GM19395 (cell line): ENCODE results near the gene PHF23.
"Not testable (repeated sequence)": the region's sequence is repeated elsewhere in the genome, so short reads cannot be mapped to it uniquely, and the experiment has no call there.

ENCODE experiments used
- ATAC-seq: cut with Tn5 transposase; IDR thresholded peaks from one replicate; pipeline ENCODE4 v1.9.1; 2021; ENCODE audit warnings: mild to moderate bottlenecking, moderate library complexity; ENCODE audit not compliant: unreplicated experiment

PHF23 gene

DNA sequence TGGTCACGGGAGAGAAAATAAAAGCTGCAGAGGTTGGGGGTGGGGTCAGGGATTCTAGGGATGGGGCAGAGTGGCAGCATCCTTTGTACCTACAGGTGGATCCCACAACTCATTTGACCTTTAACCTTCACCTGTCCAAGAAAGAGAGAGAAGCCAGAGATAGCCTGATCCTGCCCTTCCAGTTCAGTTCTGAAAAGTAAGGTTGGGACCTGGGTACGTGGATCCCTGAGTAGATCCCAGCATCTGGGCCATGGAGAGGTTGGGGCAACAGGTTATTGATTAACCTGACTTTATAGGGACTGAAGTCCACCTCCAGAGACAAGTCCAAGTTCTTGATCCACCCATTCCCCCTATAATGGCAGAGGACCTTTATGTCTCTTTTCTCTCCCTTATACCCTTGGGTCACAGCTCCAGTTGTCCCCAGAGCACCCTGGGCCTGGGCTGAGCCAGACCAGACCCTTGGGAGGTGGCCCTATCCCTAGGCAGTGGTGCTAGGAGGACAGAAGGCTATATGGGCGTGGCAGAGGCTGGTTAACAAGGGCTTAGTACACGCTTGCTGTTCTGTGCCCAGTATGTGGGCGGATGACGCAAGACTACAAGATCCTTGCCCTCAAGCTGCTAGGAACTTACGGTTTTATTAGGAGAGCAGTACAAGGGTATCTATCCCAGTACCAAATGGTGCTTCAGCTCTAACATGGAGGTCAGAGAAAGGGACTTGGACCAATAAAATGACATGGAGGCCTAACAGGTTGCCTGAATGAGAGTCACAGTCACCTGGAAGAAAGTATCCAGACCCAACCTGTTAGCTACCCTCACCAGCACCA, 19.7 kb upstream of the PHF23 start:
- ATAC-seq, result no peak

DNA sequence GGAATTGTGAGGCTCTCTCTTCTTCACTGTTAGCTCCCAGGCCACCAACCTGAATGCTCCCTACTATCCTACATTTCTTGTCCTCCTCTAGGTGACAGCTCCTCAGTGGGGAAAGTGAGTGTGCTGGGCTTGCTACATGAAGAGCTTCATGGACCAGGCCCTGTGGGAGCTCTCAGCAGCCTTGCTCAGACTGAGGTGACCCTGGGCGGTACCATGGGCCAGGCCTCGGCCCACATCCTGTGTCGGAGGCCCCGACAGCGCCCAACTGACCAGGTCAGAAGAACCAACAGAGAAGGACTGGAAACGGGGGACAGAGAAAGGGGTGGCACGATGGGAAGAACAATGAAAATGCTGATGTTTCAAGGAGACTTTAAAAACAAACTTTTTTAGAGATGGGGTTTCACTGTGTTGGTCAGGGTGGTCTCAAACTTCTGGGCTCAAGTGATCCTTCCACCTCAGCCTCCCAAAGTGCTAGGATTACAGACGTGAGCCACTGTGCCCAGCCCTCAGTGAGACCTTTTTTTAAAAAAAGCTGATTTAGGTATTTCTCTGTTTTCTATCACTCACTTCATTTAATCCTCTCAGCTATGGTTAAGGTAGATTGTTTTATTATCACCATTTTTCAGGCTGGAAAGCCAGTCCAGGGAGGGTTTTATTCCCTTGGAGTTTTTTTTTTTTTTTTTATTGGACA, 17.7 kb upstream of the PHF23 start:
- no peak for ATAC-seq

DNA sequence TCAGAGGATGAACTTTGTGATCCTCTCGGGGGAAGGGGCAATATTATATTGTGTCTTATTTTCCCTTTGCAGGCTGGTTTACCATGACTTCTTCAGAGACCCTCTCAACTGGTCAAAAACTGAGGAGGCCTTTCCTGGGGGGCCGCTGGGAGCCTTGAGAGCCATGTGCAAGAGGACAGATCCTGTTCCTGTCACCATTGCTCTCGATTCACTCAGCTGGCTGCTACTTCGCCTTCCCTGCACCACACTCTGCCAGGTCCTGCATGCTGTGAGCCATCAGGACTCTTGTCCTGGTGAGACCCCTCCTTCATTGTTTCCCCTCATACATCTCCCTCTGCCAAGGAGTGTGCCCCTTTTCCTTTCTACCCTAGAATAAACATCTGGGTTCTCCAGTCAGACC, 15.3 kb upstream of the PHF23 start:
- no peak for ATAC-seq

DNA sequence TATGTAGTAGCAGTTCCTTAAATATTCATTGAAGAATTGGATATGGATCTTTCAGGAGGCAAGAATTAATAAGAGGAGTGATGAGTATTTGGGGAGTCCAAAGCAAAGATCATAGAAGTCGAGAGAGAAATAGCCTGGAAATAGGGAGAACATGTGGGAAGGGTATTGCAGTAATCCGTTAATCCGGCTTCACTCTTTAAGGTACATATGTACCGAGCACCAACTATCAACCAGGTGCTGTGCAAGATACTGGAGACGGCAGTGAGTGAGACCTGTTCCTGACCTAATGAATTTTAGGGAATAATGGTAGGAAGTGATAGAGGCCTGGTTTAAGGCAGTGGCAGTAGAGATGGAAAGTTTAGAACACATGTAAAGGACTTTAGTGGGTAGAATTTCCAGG, 13.8 kb upstream of the PHF23 start:
- ATAC-seq, result no peak

DNA sequence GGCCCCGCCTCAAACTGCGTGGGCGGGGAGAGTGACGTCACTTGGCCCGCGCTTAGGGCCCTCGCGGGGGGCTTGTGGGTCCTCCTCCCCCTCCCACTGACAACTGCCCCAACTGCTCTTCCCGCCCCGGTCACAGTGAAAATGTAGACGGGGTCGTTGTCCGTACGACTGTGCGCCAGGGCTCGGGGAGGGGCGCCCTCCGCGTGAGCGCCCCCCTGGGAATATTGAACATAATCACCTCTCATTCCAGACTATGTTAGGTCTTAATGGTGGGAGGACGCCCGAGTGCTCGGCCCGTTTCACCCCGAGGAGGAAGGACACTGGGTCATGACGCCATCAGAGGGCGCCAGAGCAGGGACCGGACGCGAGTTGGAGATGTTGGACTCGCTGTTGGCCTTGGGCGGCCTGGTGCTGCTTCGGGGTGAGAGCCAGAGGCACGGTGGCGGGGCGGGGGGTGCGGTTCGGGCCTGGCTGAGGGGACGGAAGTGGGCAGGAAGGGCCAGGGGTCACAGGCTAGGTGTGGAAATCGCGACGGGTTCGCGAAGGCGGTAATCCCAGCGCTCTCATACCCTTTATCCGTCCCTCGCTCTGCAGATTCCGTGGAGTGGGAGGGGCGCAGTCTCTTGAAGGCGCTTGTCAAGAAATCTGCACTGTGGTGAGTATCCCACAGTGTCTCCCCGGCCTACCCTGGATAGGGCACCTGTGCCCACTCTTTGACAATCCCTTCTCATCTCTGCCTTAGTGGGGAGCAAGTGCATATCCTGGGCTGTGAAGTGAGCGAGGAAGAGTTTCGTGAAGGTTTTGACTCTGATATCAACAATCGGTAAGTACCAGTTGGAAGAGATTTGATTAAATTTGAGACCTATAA, 13.2 kb upstream of the PHF23 start, which contains the start of gene ELP5:
Gene ELP5, plus strand, starts transcription at position 40 of the 868 bp plus-strand sequence. Its CDS starts 336 bp downstream, at position 376.
- ATAC-seq, result peak; percentile 50

DNA sequence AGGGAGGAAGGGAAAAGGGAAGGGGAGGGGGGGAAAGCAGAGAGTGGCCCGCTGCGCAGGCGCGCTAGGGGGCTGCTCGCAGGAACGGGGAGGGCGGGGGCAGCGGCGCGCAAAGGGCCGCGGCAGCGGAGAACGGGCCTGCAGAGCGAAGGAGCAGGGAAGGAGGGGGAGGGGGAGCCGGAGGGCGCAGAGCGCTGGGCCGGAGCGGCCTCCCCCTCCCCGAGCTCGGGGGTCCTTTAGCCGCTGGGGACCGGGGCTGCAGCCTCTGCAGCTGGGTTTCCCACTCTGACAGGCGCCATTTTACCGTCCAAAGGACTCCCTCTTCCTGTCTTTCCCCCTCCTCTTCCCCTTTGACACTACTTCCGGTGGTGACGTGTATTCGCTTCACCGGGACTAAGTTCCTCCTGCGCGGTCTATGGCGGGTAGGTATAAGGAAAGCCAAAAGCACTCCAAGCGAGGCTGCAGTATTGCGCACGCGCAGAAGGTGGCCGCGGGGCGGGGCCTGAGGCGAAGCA, 12.5 kb upstream of the PHF23 start, which contains the start of gene CTDNEP1:
Gene CTDNEP1, minus strand, starts transcription at position 74 of the 515 bp plus-strand sequence. CDS start 438 bp downstream, outside the sequence.
- peak; percentile 90 for ATAC-seq

DNA sequence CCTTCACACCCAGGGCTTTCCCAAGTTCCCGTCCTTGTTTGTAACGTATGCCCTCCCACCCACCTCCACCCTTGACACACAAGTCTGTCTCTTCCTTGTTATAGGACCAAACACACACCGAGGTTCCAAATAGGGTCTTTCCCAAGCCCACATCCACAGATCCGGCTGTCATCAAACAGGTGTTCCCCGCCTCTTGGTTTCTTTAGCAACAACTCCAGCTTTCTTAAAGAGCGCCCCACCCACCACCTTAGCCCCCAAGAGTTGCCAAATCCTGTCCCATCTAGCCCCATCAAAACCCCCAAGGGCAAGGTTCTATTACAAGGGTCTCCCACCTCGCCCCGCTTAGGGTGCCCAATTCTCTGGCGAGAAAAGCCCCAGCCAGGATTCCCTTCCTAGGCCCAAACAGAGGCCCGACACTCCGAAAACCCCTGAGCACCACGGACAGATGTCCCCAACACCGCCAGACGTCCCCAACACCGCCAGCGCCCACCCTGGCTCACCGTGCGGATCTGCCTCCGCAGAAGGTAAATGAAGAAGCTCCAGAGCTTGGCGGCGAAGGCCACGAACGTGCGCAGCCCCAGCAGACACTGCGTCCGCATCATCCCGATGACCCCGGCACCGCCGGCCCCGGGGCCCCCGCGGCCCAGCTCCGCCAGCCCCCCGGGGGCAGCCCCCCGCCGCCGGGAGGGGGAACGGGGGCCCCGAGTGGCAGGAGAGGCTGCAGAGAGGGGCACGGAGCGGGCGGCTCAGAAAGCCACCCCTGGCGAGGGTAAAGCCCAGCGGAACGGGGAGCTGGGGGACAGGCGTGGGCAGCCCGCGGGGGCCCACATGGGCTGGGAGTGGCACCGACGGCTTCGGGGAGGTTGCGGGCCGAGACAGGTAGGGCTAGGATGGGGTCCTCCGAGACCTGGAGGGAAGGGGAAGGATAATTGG, 11.7 kb upstream of the PHF23 start:
- no peak for ATAC-seq

DNA sequence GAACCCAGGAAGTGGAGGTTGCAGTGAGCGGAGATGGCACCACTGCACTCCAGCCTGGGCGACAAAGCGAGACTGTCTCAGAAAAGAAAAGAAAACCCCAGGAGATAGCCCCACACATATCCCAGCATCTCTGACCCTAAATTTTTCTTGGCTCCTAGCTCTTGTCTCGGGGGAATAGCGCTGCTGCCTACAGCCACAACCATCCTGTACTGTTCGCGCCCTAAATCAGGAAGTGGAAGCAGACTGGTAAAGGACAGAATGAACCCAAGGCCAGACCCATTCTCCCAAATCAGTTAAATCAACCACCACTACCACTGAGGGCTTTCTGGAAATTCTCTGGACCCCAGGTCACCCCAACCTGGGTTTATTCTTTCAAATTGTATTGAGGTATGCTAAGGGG, 10.6 kb upstream of the PHF23 start:
- no peak for ATAC-seq

DNA sequence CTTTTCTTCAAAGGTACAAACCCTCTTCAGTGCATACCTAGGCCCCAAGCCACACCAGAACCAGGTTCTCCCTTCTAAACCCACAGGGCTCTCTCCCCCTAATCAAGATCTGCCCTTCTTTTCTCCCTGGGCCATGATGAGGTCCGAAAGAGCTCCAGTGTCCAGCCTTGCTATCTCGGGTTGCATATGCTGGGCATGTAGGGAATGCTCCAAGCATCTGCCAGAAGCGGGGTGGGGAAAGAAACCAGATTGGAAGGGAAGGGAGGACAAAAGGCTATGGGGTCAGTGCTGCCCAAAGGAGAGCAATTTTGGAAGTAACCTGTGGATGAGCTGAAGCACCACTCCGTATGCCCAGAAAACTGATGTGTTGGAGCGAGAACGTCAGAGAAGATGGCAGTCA, 10.0 kb upstream of the PHF23 start:
- no peak for ATAC-seq

DNA sequence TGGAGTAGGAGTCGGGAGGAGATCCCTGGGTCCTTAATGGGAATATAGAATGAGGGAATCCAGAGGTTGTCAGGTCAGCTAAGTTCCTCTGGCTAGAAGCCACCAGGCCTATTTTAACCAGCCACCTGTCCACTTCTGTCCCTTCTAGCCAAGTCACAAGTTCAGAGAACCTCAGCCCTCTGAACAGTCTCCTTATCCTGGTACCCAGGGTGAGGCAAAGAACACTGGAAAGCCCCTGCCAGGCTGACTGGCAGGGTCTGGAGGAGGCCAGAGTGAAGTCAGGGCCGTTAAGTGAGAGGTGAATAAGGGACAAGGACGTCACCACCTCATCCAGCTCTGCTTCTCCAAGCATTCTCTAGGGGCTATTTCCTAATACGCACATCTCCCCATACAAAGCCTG, 9.5 kb upstream of the PHF23 start:
- ATAC-seq, result no peak

DNA sequence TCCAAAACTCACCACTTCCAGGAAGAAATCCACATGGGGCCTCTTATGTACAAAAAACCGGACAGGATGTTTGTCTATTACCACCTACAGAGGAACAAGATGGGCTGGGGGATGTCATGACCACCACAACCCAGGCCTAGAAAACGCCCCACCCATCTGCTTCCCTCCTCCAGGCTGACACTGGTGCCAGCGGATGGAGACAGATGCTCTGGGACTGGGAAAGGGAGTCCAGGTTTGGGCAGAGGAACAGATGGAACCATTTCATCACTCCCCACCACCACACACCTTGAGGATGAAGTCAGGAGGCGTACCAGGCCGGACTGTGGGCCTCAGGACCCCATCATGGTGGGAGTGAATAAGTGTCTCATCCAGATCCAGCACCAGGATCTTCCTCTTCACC, 7.5 kb upstream of the PHF23 start:
- ATAC-seq, result no peak

DNA sequence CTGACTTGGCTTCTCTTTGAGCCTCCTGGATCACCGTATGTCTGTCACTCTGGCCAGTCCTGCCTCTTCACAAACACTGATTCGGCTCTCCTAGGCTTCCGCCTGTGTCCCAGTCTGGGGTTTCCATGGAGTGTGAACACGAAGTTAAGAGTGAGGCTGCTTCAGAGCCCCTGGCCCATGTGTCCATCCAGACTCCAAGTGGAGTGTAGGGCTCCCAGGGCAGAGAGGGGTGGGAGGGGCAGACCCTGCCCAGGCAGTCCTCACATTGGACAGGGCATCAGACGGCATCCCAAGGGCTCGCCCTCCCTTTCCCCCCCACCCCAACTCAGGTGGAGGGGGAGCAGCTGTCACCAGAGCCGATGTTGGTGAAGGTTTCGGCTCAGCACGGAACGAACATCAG, 4.6 kb upstream of the PHF23 start:
- not testable (repeated sequence) for ATAC-seq

DNA sequence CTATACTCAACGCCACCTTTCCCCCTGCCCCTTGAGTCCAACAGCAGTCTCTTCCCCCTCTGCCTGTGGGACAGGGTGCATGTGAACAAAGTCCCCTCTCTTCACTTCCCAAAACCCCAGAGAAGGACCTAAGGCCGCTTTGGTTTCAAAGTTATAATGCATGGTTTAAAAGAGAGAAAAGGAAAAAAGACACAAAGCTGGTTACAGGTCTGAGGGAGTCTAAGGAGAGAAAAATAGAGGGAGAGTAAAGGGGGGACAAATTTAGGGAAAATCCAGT, 4.1 kb upstream of the PHF23 start:
- no peak for ATAC-seq

DNA sequence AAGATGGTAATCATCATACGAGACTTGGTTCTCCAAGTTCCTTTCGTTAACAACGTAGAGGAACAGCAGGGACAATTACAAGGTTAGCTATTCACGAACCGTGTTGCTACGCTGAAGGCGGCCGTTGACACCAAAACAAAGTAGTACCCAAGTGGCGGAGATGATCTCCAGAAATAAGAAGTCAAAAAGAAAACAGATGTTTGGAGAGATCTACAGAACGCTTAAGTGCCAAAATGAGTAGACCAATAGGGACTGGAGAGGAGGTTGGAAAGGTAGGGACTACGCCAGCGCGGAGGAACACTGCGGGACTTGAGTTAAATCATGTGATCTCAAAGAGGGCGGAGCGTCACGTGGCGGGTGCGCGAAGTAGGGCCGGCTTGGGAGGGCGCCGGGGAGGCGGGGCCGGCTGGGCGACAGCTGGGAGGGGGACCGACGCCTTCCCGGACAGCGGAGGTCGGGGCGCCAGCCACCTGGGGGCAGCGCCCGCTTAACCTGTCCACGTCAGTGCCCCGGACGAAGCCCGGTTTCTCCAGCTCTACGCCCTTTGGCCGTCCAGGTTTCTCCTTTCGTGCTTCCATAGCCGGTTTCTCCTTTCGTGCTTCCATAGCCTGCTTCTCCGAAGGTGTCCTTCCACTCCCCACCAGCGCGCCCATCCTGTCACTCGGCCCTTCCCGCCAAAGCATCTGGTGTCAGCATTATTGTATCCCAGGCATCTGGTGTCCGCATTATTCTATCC, 3.6 kb upstream of the PHF23 start:
- peak; percentile 44 for ATAC-seq

DNA sequence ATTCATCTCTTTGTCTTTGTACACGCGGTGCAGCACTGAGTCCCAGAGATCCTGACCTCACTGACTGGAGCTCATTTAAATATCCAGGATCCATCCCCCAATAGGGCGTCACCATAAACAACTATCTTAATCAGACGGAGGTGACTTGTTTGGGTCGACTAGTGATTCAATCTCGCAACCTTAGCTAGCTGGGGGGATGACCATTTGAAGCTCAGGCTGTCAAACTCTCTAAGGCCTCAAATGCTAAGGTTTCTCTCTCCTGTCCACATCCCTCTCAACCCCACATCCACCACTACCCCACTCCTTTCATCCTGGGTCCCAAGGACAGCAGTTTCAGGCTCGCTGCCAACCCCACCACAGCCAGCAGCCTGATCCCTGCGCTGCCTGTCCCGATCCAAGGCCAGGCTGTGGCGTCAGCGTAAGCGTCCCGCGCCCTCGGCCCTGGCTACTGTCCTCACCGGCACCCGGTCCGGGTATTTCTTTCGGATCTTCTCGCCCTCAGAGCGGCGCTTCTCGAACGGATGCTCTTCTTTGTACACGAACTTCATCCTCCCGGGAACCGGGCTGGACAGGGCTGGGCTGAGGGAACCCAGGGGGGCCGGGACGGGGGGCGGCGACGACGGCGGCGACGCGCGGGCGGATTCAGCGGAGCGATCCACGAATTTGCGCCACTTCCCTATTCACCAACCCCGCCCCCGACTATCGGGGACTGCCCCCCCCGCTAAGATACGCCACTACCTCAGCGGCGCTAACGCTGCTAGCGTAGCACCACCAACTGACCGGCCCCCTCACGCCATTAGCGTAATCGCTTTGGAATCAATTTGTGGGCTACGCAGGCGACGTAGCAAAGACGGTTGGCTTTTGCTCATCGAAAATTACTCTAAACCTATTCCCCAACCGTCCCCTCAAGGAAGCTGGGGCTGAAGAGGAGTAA, 2.8 kb upstream of the PHF23 start, which contains the start of gene GABARAP:
Gene GABARAP, minus strand, starts transcription at position 667 of the 934 bp plus-strand sequence. Its CDS starts 119 bp downstream, at position 548.
- ATAC-seq, result peak; percentile 37

DNA sequence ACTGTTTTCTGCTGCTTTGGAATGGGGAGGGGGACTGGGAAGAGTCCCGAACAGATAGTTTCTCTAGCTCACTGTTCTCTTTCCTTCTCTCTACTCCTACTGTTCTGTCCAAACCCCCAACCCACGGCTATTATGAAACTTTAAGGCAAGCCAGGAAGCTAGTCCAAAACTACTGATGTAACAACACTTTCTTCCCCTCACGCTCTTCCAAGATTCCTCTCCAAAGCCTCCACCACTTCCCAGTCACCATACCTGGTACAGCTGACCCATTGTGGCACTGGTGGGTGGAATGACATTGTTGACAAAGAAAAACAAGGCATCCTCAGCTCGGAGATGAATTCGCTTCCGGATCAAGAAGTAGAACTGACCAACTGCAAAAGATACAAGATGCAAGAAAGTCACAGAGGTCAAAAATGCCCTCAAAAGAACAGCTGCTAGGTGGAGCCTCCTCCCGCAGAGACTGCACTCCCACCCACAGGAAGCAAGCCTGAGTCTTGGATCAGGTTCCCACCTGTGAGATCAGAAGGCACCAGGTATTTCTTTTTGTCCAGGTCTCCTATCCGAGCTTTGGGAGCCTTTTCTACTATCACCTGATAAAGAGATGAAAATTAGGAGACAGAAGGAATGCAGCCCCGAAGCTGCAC, 2.0 kb upstream of the PHF23 start:
- ATAC-seq, result no peak

DNA sequence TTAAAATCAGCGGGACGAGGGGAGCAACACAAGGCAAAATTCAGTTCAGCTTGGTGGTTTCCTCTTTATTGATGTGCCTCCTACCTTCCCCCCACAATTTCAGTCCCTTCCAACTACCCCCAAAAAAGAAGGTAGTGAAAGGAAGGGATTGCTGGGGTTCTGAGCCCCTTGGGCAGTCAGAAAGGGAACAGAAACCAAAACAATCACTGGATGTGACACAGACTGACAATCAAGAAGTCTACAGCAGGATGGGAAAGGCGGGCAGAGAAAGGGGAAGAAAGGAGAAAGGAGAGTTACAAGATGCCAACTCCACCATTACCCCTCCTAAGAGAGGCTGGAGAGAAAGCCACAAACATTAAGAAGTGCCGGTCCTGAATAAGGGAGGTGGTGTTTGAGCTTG, 1.1 kb upstream of the PHF23 start:
- no peak for ATAC-seq
